Esophagus squamous epithelium (tissue), 5 donors: ENCODE measurements around the gene CEP63. TPM values are rescaled to one million over a fixed set of nuclear protein-coding genes. Genes with fewer than 3 reads are reported as not detected.

Source experiments
- DNase-seq: peaks from one replicate; lab custom pipeline; 2025; lab: John Stamatoyannopoulos, UW
- H3K27ac ChIP-seq, 4 donors: fragments of 200-600 bp; sonication (generic); one replicate each; pipeline ENCODE4 v1.5.1; 2016 to 2019; ENCODE audit warnings: mild to moderate bottlenecking in 1 of 4
- H3K27me3 ChIP-seq, 4 donors: fragments of 200-600 bp; sonication (generic); 1 replicate in 3 of 4; 2 replicates in 1 of 4; pipeline versions ENCODE4 v1.5.1 to v1.6.0; 2017 to 2021; ENCODE audit warnings: antibody characterized with exemption in 1 of 4
- H3K36me3 ChIP-seq, 3 donors: fragments of 200-600 bp; sonication (generic); one replicate each; pipeline ENCODE4 v1.5.1; 2016 to 2019
- H3K4me1 ChIP-seq, 3 donors: fragments of 200-600 bp; sonication (generic); one replicate each; pipeline ENCODE4 v1.5.1; 2017 to 2019
- H3K4me3 ChIP-seq, 4 donors: fragments of 200-600 bp; sonication (generic); 1 replicate in 3 of 4; 2 replicates in 1 of 4; pipeline ENCODE4 v1.5.1; 2016 to 2019; ENCODE audit warnings: mild to moderate bottlenecking in 2 of 4, moderate library complexity in 1 of 4
- H3K9me3 ChIP-seq, 3 donors: fragments of 200-600 bp; sonication (generic); one replicate each; pipeline ENCODE4 v1.5.1; 2016 to 2019
- CTCF ChIP-seq, 6 experiments: fragments of 450-650 bp in 4 of 6; fragments of 200-600 bp in 2 of 6; sonication (generic) in 2 of 6; IDR thresholded peaks; one replicate each; pipeline ENCODE4 v1.5.1; 2016 to 2019; ENCODE audit warnings: antibody characterized with exemption in 6 of 6, mild to moderate bottlenecking in 4 of 6, moderate library complexity in 4 of 6
- POLR2A ChIP-seq, 4 donors: fragments of 450-650 bp; IDR thresholded peaks; one replicate each; pipeline ENCODE4 v1.6.1; 2017; ENCODE audit warnings: antibody characterized with exemption in 4 of 4, mild to moderate bottlenecking in 4 of 4, moderate library complexity in 3 of 4
- WGBS, 2 donors: methylation state at CpG; one replicate each; pipeline ENCODE4 v1.1.5; 2018; 5-methylcytosine and 5-hydroxymethylcytosine counted together
- intact Hi-C: fragments of 100-400 bp; cut with DNase I; formaldehyde crosslinking; loops from one replicate; pipeline ENCODE4 v1.15.0; 2022
- total RNA-seq, 4 donors: library from RNA; depleted of rRNA; stranded (reverse); fragments of >200 nt; gene quantifications; one replicate each; pipeline ENCODE4 v1.1.0, GENCODE V29; 2016
- donor health status: DM: yes; HTN: yes; CAD: no.

CEP63 gene
- total RNA-seq, 4 donors from 2014 or later, result 7.7 to 18.1 (median 14.4) TPM

GRCh38 chr3:134473868-134474546, 11.8 kb upstream of the CEP63 start:
- WGBS, 2 donors, result 19 to 24% methylated on average over 8 to 9 of the region's 9 CpGs

GRCh38 chr3:134474956-134475355, 10.9 kb upstream of the CEP63 start:
- no peak for TF ChIP-seq POLR2A (IDR thresholded peaks at IDR 0.05)
- TF ChIP-seq CTCF (IDR thresholded peaks at IDR 0.05), result no peak
- Histone ChIP-seq H3K9me3 (no peaks in the 10 kb centered on the region), H3K27me3 (no peaks in the 10 kb centered on the region), H3K36me3 (peaks cover 0 to 37% (median 5%) of the 10 kb centered on the region in 3 donors), H3K4me1 (peaks cover 23 to 61% (median 29%) of the 10 kb centered on the region in 3 donors), H3K4me3 (no peak overlapping the region), H3K27ac (peak overlapping the region in 2 of 4 donors; percentile 60 to 79)
- intact Hi-C loops, result loop anchor here (5.0 kb wide), 2 partner anchors 98 to 168 kb away; no protein-coding TSS in a partner anchor
- DNase-seq, result no peak
- WGBS, 2 donors, result 66 to 85% methylated on average over 5 of the region's 5 CpGs

More at GRCh38 chr3:134473868-134474546, 11.8 kb upstream of the CEP63 start:
- no peaks in the 10 kb centered on the region for H3K27me3 ChIP-seq
- intact Hi-C loops, result loop anchor here (5.0 kb wide), 2 partner anchors 97 to 167 kb away; no protein-coding TSS in a partner anchor
- H3K4me1 ChIP-seq, result peaks cover 23 to 61% (median 29%) of the 10 kb centered on the region in 3 donors
- H3K36me3 ChIP-seq, result peaks cover 0 to 28% (median 5%) of the 10 kb centered on the region in 3 donors
- DNase-seq, result no peak
- peak overlapping the region in 1 of 4 donors; percentile 1 for H3K27ac ChIP-seq
- H3K4me3 ChIP-seq, result no peak overlapping the region
- H3K9me3 ChIP-seq, result no peaks in the 10 kb centered on the region
- peak; percentile 74 to 91 (median 80) for TF ChIP-seq CTCF (IDR thresholded peaks at IDR 0.05)
- TF ChIP-seq POLR2A (IDR thresholded peaks at IDR 0.05), result no peak

- TF ChIP-seq CTCF (IDR thresholded peaks at IDR 0.05) (no peak), POLR2A (IDR thresholded peaks at IDR 0.05) (no peak)
- H3K4me1 ChIP-seq, result peaks cover 23 to 58% (median 29%) of the 10 kb centered on the region in 3 donors
- no peak for DNase-seq
- WGBS, 2 donors, result 28 to 41% methylated on average over 4 of the region's 4 CpGs
- H3K36me3 ChIP-seq, result peaks cover 5 to 50% (median 6%) of the 10 kb centered on the region in 3 donors
- no peaks in the 10 kb centered on the region for H3K27me3 ChIP-seq
- no peaks in the 10 kb centered on the region for H3K9me3 ChIP-seq
- intact Hi-C loops, result no loop called here
- no peak overlapping the region for H3K4me3 ChIP-seq
- peak overlapping the region; percentile 41 to 79 (median 64) for H3K27ac ChIP-seq
These were observed 9.6 kb upstream of the CEP63 start for GRCh38 chr3:134476306-134476705.

GRCh38 chr3:134477002-134477401, 8.9 kb upstream of the CEP63 start:
- Histone ChIP-seq H3K4me3 (no peak overlapping the region), H3K4me1 (peaks cover 18 to 51% (median 29%) of the 10 kb centered on the region in 3 donors), H3K27me3 (no peaks in the 10 kb centered on the region), H3K9me3 (no peaks in the 10 kb centered on the region), H3K27ac (peak overlapping the region; percentile 41 to 79 (median 64)), H3K36me3 (peaks cover 5 to 57% (median 6%) of the 10 kb centered on the region in 3 donors)
- intact Hi-C loops, result no loop called here
- no peak for TF ChIP-seq CTCF (IDR thresholded peaks at IDR 0.05)
- 54 to 57% methylated on average over 6 of the region's 6 CpGs for WGBS, 2 donors
- DNase-seq, result no peak

- Histone ChIP-seq H3K4me3 (no peak overlapping the region), H3K4me1 (peaks cover 18 to 51% (median 29%) of the 10 kb centered on the region in 3 donors), H3K27ac (peak overlapping the region in 2 of 4 donors; percentile 74 to 79), H3K27me3 (no peaks in the 10 kb centered on the region), H3K9me3 (no peaks in the 10 kb centered on the region), H3K36me3 (peaks cover 5 to 66% (median 6%) of the 10 kb centered on the region in 3 donors)
- no peak for TF ChIP-seq CTCF (IDR thresholded peaks at IDR 0.05)
- TF ChIP-seq POLR2A (IDR thresholded peaks at IDR 0.05), result no peak
- intact Hi-C loops, result no loop called here
- no peak for DNase-seq
- WGBS, 2 donors, result 73 to 88% methylated on average over 2 of the region's 2 CpGs
These were observed 7.9 kb upstream of the CEP63 start for GRCh38 chr3:134477938-134478337.
